ENCODE measurements around the gene ADIRF.
"Not testable (repeated sequence)": the region's sequence is repeated elsewhere in the genome, so short reads cannot be mapped to it uniquely, and the experiment has no call there.

Gene ADIRF

DNA sequence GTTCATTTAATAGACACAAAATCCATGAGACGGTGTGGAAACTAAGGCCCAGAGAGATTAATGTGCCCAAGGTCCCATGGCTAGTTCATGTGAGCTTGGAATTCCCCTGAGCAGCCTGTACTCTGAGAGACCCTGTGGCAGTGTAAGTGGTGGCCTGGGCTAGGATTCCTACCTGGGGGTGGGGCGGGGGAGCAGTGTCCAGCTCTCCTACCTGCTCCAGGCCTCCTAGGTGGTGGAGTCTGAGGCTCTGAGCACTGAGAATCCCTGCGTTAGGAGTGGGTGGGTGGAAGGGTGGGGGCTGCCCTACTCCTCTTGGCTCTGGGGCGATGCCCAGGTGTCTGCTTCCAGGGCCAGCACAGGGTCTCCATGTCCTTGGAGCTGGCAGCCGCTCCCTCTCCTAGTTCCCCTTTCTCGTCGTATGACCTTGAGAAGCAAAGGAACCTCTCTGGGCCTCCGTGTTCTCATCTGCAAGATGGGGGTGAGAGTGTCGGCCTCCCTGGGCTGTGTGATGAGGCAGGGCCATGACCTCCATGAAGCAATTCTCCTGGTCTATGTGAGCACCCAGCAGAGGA is 7.3 kb upstream of the ADIRF start:
- no peak for DNase-seq (ENCODE audit: low read depth)

DNA sequence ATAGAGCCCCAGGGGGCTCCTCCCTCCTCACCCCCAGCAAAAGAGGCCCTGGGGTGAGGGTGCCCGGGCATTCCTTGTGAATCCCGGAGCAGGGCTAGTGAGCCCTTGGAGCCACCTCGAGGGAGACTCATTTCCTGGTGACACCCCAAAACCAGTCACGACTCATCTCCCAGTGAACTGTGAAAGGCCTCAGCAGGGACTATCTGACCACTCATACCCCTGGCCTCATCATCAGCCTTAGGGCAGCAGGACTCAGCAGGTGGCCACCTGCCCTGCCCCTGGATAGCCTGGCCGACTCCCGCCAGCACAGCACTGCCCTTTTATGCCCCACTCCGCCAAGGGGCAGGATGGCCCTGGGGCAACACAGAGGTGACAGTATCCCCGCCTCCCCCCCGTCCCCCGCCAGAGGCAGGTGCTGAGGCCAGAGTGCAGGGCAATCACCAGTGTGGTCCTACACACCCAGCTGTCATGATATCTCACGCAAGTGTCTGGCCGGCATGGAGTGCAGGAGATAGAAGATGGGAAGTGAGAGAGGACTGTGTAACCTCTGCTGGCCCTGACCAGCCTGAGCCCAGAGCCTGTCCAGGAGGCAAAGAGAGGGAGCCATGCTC is 6.7 kb upstream of the ADIRF start:
- peak; percentile 38 for DNase-seq (ENCODE audit: low read depth)

DNA sequence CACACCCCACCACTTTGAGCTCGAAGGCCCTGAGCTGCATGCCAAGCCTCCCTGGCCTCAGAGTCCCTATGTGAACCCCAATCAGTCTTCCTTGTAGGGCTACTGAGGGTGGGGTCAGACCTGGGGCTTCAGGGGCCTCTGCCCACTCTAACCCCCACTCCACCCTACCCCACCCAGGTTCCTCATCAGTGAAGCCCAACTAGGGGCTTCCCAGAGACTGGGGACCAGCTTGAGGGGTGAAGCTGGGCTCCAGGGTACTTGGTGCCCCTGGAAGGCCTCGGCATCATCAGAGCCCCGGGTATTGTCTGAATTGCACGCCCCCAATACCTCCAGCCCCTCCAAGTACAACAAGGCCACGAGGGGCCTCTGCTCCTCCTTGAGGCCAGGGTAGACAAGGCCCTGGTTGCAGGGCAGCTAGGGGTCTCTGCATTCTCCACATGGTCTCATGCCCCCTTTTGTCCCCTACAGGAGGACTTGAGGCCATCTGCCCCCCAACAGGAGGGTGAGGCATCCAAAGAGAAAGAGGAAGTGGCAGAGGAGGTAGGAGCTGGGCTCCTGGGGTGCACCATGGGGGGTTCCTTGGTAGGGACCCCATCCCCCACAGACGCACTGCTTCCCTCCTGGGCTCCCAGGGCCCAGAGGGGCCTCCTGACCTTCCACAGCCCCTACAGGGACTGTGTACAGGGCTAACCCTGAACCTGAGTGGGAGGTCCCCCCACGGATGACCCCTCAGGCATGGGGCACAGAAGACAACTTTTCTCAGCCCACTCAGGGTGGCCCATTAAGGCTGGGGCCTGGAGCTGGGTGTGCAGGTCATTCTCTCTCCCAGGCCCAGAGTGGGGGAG is 5.9 kb upstream of the ADIRF start:
- DNase-seq (ENCODE audit: low read depth), result no peak

DNA sequence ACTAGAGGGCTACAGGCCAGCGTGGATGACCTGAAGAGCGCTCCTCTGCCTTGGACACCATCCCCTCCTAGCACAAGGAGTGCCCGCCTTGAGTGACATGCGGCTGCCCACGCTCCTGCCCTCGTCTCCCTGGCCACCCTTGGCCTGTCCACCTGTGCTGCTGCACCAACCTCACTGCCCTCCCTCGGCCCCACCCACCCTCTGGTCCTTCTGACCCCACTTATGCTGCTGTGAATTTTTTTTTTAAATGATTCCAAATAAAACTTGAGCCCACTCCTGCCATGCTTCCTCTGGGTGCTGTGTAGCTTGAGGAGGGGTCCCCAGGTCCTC is 5.3 kb upstream of the ADIRF start:
- DNase-seq (ENCODE audit: low read depth), result no peak

DNA sequence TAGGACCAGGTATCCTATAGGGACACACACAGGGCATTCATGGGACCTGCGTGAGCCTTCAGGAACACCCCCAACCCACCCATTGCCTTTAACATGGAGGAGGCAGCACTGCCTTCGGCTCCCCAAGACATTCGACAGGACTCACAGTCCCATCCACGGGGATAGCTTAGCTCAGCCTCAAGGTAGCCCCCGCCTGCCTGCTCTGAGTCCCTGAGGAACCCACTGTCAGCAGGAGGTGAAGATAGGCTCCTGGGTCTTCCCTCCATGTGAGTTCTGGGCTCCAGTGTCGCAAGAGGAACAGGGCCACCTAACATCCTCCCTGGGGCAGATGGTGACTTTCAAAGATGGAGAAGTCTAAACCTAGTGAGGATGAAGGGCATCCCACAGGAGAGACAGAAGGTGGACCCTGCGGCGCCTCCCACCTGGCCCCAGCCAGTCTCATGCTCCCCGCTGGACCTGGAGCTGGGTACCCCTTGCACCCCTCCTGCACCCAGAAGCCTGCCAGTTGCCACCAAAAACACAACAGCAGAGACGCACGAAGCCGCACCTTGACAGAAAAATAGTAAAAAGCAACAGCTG is 4.9 kb upstream of the ADIRF start:
- no peak for DNase-seq (ENCODE audit: low read depth)

DNA sequence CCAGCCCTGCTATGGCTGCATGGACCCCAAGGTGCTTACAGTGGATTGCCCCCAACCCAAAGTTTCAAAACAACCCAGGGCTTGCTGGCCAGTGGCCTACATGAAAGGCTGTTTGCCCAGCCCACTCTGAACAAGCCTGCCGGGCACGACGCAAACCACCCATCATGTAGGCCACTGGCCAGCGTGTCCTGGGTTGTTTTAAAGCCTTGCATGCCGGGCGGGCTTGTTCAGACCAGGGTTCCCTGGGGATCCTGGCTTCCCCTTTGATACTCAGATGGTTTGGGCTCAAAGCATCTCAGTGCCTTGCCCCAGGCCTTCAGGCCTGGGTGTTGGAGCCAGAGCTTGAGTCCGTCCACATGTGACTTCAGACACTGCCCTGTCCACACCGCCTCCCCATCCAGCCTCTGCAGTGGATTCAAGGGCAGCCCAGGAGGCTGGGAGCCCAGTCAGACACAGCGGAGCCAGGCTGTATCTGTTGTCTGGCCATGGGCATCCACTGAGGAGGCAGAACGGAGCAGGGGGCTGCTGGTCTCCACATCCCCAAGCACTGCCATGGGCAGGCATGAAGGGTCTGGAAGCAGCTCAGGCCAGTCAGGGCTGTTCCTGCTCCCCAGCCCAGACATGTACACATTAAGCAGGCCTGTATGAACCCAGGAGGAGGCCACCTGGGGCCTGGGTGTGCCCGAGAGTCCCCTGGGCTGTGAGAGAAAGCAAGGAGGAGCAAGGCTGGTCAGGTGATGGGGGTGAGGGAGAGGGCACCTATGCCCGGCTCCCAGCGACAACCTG is 4.0 kb upstream of the ADIRF start:
- DNase-seq (ENCODE audit: low read depth), result no peak

DNA sequence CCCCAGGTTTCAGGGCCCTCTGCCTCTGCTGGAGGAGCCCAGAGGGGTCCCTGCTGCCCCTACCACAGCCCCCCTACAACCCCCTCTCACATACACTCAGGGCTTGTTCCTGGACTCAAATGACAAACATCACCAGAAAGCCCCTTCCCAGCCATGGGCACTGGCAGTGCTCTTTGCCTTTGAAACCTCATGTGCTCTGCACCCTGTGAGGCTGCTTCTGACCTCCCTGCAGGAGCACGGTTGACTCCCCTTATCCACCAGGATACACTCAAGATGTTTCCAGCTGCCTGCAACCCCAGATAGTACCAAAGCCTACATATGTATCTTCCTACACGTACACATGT is 3.5 kb upstream of the ADIRF start:
- no peak for DNase-seq (ENCODE audit: low read depth)

DNA sequence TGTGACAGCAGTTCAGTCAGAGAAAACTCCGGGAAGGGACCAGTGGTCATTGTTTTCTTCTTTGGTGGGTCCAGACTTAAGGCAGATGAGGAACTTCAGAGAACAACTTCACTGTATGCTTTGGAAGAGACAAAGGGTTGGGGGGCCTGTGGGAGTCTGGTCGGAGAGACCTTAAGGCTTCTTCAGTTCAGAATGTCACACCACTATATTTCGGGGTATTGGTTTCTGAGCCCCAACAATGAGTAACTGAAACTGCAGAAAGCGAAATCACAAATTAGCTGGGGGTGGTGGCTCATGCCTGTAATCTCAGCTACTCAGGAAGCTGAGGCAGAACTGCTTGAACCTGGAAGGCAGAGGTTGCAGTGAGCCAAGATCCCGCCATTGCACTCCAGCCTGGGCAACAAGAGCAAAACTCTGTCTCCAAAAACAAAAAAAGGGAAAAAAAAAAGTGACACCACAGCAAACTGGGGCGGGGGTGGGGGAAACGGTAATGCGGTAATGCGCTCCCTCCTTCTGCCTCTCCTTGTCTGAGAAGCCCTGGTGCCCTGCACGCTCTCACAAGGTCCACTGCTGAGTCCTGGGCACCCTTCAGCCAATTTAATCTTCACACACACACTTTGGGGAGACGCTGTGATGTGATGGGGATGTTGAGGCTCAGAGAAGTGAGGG is 2.2 kb upstream of the ADIRF start:
- DNase-seq (ENCODE audit: low read depth), result no peak

DNA sequence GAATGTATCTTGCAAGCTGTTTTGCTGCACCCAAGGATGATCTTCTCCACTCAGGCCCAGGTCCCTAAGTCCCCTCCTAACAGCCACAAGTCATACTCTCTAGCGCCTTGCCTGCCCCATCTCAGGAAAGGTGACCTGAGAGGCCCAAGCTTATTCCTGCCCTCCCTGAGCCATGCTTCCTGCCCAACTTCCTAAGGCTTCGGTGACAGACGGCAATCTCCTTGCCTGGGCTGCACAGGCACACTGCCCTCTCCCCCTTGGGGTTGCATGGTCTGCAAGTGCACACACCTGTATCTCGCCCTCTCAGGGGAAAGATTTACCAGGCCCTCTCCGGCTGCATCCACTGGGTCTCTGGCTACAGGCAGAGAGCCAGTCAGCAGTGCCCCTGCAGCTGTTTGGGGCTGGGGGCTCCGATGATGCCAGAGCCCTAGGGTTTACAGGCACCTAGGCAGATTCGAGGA is 771 bp upstream of the ADIRF start:
- DNase-seq (ENCODE audit: low read depth), result no peak

DNA sequence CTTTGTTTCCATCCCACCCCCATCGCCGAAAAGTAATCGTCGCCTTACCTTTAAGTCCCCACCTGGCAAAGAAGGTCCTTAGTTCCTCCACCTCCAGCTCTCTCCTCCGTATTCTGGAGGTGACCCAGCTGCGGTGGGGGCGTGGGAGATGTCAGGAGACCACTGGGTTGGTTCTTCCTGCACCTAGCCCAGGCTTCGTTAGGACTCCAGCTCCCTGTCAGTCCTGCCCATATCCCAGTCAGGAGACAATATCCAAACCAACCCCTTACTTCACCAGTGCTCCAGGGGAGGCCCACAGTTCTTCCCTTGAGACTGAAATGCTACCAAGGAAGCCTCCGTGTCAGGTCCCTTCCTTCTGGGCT is 693 bp downstream of the ADIRF start:
- no peak for DNase-seq (ENCODE audit: low read depth)

DNA sequence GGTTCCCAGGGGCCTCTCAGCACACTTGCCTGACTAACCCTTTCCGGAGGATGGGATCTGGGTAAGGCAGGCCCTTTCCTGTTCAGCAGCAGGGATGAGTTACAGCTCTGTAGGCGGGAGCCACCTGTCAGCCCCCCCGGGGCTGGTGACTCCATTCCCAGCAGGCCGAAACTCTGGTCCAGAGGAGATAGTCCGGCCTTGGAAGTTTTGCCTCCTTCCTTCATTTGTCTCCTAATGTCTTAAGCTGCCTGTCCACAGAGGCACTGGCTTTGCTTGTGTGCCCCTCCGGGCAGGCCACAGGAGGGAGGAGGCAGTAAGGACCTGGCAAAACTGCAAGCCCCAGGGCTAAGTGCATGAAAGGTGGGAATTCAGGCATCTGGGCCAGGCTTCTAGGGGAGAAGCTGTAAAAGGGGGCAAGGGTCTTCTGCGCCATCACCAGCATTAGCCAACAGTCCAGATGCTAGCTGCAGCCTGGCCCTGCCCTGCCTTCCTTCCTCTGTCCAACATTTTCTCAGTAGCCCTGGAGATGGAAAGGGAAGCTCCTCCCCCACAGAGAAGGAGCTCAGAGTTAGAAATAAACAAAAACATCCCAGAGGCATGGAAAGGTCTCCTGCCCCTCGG is 1.2 kb downstream of the ADIRF start:
- peak; percentile 60 for DNase-seq (ENCODE audit: low read depth)

DNA sequence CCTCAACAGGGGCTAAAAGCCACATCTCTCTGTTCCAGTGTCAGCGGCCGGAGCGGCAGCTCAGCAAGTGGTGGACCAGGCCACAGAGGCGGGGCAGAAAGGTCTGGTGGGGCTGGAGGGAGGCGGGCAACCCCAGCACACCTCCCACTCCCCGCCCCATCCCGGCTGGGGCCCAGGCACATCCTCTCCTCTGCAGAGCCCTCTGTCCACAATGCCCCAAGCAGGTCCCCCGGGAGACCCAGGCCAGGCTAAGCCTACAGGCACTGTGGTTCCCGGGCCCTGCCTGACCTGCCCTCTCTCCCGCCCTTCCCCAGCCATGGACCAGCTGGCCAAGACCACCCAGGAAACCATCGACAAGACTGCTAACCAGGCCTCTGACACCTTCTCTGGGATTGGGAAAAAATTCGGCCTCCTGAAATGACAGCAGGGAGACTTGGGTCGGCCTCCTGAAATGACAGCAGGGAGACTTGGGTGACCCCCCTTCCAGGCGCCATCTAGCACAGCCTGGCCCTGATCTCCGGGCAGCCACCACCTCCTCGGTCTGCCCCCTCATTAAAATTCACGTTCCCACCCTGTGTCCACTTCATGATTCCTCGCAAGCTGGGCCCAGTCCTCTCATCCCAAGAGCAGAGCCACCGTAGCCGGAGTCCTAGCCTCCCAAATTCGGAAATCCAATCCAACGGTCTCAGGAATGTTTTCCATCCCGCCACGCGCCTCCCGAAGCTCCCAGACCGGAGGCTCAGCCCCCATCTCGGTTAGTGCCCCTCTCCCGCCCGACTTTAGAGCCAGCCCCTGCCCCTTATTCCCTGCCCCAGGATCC is 2.1 kb downstream of the ADIRF start:
- peak; percentile 85 for DNase-seq (ENCODE audit: low read depth)

DNA sequence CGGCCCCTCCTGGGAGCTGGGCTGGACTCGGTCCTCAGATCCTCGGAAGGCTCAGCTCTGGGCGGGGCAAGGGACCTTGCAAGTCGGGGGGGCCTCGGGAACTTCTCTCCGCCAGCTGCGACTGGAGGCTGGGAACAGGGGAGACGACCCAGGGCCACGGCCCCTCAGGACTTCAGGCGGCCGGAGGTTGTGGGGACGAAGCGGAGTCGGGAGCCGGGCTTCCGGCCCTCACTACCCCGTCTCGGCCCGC is 2.6 kb downstream of the ADIRF start:
- no peak for DNase-seq (ENCODE audit: low read depth)

DNA sequence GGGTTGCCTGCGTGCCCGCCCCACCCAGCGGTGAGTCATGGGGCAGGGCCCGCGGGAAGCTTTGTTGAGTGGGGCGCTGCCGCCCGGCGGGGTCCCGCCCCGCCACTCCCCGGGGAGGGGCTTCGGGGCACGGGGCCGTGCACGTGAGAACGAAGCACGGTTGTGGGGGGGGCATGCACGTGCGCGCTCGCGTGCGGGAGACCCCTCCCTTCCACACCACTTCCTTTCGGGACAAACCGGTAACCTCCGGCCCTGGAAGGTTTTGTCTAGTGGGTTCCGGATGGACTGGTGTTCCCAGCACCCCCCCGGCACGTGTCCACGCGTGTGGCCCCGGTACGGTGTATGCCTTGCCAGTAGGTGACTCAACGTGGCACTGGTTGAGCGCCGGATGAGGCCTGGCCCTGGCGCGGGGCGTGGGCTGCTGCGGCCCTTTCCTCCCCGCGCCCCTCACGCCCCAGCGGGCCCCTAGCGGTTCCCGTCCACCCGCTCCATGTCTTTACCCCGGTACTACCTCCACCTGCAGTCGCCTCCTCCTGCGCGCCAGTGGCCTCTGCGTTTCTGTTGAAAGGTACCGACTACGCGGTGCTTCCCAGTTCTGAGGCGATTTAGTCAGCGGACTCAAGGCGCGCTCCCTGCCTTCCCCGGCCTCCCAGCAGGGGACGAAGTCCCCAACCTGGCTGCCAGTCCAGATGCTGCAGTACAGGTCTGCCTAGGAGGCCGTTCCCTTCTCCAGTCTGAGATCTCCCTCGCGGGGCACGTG is 3.1 kb downstream of the ADIRF start:
- DNase-seq (ENCODE audit: low read depth), result peak; percentile 90

DNA sequence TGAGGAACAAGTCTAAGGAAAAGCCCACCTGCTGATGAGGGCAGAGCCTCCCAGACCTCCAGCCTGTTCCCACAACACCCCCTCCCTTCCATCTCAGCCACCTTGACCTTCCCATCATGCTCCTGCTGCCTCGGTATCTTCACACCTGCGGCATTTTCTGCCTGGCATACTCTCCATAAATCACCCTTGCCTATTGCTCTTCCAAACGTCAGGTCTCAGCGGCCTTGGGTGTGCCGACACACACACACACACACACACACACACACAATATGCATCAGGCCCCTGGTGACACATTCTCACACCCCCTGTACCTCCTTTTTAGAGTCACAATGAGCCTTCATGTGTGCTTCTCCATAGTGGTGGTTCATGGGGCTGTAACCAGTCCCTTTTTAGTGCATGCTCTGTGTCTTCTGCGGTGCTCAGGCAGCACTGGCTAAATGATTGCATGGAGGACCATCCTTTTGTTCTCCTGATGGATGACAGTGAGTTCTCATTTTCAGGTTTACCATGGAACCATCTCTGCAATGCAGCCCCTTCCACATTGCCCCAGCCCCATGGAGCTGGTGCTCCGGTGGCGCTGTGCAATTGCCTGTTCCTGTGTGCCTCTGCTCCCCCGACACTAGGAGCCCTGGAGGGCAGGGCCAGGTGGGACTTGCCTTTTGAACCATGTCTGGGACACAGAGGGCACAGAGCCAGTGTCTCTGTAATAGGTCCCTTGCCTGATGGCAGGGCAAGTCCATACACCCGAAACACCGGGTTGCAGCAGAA is 4.5 kb downstream of the ADIRF start:
- no peak for DNase-seq (ENCODE audit: low read depth)

DNA sequence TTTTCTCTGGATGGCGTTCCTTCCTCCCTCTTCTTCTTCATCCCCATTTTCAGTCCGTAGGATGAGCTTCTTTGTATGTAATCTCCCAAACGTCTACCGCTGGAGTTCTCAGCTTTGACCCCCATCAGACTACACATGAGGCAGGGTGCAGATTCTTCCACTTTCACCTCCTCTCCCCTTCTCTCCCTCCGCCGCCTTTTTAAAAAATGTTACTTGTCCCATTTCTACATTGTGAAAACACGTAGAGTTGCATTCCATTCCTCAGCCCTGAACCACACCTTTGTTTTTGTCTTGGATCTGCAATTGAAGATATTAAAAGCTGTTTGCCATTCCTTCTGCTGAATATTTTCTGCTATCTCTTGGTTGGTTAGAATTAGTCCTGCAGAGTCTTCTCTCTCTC is 6.2 kb downstream of the ADIRF start:
- DNase-seq (ENCODE audit: low read depth), result no peak

DNA sequence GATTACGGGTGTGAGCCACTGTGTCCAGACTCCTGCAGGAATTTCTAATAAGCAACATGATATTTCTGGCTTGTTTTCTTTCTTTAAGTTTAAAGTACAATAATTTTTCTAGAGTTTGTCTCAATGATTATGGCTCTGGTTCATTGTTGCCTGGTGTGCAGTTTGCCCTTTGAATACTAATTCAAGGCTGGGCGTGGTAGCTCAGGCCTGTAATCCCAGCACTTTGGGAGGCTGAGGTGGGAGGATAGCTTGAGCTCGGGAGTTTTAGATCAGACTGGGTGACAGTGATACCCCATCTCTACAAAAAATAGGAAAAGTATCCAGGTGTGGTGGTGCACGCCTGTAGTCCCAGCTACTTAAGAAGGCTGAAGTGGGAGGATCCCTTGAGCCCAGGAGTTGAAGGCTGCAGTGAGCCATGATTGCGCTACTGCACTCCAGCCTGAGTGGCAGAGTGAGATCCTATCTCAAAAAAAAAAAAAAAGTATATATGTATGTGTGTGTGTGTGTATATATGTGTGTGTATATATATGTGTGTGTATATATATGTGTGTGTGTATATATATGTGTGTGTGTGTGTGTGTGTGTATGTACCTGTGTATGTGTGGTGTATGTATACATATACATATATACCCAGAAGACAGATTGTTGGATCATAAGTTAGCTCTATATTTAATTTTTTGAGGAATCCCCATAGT is 8.2 kb downstream of the ADIRF start:
- DNase-seq (ENCODE audit: low read depth), result no peak

DNA sequence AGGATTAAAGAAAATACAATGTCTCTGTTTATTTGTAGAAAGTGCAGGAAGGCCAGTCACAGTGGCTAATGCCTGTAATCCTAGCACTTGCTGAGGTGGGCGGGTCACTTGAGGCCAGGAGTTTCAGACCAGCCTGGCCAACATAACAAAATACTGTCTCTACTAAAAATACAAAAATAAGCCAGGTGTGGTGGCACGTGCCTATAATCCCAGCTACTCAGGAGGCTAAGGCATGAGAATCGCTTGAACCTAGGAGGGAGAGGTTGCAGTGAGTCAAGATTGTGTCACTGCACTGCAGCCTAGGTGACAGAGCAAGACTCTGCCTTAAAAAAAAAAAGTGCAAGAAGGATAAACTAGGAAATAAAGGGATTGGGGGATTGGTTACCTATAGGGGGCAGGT is 10.2 kb downstream of the ADIRF start:
- DNase-seq (ENCODE audit: low read depth), result not testable (repeated sequence)

DNA sequence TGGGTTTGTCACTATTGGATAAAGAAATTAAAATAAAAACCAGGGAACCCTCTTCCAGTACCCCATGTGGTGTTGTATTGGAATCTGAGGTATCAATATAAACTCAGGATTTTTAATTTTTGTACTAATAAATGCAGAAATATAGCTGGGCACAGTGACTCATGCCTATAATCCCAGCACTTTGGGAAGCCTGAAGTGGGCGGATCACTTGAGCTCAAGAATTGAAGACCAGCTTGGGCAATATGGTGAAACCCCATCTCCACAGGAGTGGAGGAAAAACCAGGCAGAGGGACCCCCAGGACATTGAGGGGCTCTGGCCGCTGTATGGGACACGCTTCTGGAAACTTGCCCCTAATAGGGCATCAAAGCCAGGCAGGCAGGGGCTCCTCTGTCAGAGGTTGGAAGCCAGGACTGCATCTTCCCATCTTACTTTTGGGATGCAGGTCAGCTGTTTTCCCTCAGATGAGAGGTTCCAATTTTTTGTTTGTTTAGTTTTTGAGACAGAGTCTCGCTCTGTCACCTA is 11.1 kb downstream of the ADIRF start:
- no peak for DNase-seq (ENCODE audit: low read depth)
